Left renal pelvis (tissue), 4 donors: ENCODE data around the gene SYCP1. TPM values are rescaled to one million over a fixed set of nuclear protein-coding genes. Genes with fewer than 3 reads are reported as not detected.

Experiments used
- polyA plus RNA-seq, 4 donors: library from polyadenylated mRNA; unstranded; fragments of 120-200 nt; gene quantifications; one replicate each; pipeline ENCODE4 v1.2.1, GENCODE V29; 2013; ENCODE audit not compliant: insufficient read length in 4 of 4

Gene SYCP1
- polyA plus RNA-seq, 4 donors = 0.19 to 0.79 (median 0.34) TPM

Other genes starting within 250 kb of the SYCP1 start
- 1 to 10 TPM; 3.4 to 4.7 (median 4.3) TPM for gene DENND2C, start 184.8 kb upstream of the SYCP1 start, polyA plus RNA-seq
- gene AMPD1, start 159.3 kb upstream of the SYCP1 start, polyA plus RNA-seq = not detected
- 10 to 100 TPM; 50.8 to 78.4 (median 68.2) TPM for gene NRAS, start 138.1 kb upstream of the SYCP1 start, polyA plus RNA-seq
- gene CSDE1, start 96.9 kb upstream of the SYCP1 start, polyA plus RNA-seq = 100 to 1,000 TPM; 378 to 499 (median 442) TPM
- 10 to 100 TPM; 48.6 to 61.3 (median 54.6) TPM for gene SIKE1, start 74.2 kb upstream of the SYCP1 start, polyA plus RNA-seq
- gene TSHB, start 175.0 kb downstream of the SYCP1 start, polyA plus RNA-seq = under 1 TPM in 2 of 4 donors, not detected in 2; 0.66 to 0.72 TPM
- gene TSPAN2, start 234.6 kb downstream of the SYCP1 start, polyA plus RNA-seq = 10 to 100 TPM in 3 of 4 donors, 1 to 10 TPM in 1; 9.0 to 42.2 (median 37.8) TPM